GM21717 (cell line): ENCODE measurements around the gene MAPKAPK3.

Experiments used
- ATAC-seq: cut with Tn5 transposase; IDR thresholded peaks from one replicate; pipeline ENCODE4 v1.9.1; 2021; ENCODE audit warnings: mild to moderate bottlenecking, moderate library complexity; ENCODE audit not compliant: unreplicated experiment

The MAPKAPK3 gene

DNA sequence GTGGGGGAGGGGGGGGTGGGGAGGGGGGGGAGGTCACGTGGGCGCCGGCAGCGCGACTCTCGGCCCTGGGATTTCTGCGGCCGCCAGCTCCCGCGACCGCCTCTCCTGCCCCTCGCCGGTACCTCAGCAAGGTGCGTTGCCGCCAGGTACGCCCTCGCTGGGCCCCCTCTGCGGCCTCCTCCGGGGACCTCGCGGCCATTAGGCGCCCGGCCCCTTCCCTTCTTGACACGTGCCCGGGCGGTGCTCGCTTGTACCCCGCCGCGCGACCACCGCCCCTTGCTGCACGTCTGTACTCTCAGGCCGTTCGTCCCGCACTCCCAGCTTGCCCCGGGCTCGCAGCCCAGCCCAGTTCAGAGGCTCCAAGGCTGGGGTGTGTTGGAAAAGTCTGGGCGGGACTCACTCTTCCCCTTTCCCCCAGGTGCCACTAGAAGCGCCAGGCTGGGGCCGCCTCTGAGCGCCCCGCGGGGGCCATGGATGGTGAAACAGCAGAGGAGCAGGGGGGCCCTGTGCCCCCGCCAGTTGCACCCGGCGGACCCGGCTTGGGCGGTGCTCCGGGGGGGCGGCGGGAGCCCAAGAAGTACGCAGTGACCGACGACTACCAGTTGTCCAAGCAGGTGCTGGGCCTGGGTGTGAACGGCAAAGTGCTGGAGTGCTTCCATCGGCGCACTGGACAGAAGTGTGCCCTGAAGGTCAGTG is at the start of gene MAPKAPK3:
MAPKAPK3 (plus strand) TSS at position 56 of the 696 bp plus-strand sequence; CDS start at position 471, 415 bp downstream.
- ATAC-seq = peak; percentile 5

DNA sequence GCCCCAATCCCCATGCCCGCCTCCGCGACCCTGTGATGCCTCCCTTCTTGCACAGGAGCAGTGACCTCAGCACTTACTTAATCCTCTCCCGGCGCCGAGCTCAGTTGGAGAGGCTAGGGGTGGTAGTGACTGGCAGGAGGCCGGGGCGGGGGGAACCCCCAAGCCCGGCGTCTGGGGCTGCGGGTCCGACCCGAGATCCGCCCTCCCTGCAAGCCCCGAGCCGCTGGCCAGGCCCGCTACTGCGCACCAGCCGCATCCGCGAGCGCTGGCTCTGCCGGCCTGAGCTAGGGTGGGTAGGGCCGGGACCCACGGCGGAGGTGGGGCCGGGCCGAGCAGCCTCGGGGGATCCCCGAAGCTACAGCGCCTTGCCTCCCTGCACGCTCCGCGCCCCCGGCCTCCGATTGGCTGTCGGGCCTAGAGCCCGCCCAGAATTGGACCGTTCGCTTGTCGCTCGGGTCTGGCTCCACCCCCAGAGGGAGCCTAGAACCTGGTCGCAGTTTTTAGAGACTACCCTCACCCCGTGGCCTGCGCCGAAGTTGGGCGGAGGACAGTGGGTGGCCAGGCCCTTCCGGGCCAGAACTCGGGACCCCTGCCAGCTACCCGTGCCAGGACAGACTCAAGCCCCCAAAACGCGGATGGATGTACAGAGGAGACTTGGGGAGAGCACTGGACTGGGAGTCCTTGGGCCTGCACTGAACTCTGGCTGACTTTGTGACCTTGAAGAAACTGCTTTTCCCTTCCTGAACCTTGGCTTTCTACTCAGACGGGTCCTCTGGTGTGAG is 49.4 kb upstream of the MAPKAPK3 start, which contains the start of gene C3orf18:
C3orf18 (minus strand) TSS at position 362 of the 782 bp plus-strand sequence. CDS start 2,048 bp downstream, outside the sequence.
- ATAC-seq = peak; percentile 73

- ATAC-seq = peak; percentile 64
Measured at GRCh38 chr3:50568947-50569749, 47.8 kb upstream of the MAPKAPK3 start, which contains the start of gene HEMK1. Gene HEMK1, plus strand, starts transcription at chr3:50569522. Its CDS starts 1,583 bp downstream, at chr3:50571105.

DNA sequence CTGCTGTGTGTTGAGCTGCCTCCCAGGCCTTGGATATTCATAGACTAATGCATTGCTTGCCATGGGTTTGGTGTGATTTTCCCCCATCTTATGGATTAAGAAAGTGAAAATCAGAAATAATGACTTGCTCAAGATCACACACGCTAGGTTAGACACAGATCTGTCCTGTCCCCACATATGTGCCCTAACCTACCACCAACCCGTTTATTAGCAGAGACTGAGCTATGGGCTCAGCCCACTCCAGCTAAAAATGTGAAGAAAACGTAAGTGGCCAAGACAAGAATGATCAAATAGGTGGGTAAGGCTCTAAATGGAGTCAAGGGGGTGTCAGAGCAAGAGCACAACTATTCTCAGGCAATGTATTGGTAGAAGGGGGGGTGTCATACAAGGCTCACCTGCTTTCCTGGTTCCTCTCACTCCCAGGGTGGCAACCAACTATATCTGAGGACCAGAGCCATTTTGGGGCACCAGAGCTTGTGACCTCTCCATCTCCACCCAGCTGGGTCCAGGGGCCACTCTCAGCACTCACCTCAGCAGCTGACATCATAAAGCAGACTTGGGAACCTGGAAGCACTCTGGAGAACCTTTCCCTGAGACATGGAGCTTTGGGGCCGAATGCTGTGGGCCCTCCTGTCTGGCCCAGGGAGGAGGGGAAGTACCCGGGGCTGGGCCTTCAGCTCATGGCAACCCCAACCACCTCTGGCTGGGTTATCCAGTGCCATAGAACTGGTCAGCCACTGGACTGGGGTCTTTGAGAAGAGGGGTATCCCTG is 46.3 kb upstream of the MAPKAPK3 start:
- no peak for ATAC-seq

DNA sequence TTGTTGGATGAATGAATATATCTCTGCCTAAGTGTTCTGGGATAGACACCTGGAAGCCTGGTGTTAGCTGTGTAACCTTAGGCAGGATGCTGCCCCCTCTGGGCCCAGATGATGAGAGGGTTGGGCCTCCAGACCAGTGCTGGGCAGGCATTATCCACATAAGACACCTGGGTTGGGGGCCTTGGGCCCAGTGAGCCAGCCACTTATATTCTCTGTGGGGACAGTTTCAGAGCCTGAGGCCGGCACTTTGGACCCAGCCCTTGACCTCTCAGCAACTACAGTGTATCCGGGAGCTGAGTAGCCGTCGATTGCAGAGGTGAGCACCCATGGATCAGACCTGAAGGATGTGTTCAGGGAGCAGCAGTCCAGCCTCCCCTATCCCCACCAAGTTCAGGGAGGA is 45.5 kb upstream of the MAPKAPK3 start:
- no peak for ATAC-seq

GRCh38 chr3:50572158-50572557 is 44.8 kb upstream of the MAPKAPK3 start:
- no peak for ATAC-seq

- ATAC-seq = no peak
Measured at GRCh38 chr3:50572801-50573371, 44.1 kb upstream of the MAPKAPK3 start.

GRCh38 chr3:50573566-50574443 is 43.1 kb upstream of the MAPKAPK3 start:
- no peak for ATAC-seq

- ATAC-seq = no peak
Measured at GRCh38 chr3:50574444-50574831, 42.5 kb upstream of the MAPKAPK3 start.

DNA sequence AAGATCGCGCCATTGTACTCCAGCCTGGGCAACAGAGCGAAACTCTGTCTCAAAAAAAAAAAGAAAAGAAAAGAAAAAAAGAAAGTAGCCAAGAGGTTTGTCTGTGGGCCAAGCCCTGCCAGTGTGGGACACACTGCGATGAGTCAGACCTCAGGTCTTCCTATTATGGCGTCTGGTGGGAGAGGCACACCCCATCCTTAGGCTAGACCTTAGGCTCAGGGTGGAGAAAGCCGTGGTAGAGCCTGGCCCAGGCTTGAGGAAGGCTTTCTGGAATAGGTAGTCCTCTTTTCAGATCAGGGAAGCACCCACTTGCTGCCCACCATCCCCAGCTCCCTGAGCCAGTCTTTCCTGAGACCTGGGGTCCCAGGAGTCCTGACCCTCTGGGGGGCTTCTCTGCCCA is 41.6 kb upstream of the MAPKAPK3 start:
- no peak for ATAC-seq

DNA sequence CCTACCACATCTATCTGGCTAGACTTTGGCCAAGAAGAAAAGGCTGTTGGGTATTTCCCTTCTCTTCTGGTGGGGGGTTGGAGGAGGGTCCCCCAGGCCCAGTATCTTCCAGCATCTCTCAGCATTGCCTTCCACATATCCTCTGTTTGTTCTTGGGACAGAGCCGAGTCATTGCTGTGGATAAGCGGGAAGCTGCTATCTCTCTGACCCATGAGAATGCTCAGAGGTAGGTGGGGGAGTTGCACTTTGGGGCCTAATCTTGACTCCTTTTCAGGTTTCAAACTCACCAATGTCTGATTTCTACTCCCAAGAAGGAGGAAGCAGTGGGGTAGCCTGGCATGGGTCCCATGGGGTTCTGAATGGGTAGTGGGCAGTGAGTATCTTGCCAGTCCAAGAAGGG is 39.6 kb upstream of the MAPKAPK3 start:
- no peak for ATAC-seq

GRCh38 chr3:50580683-50581458 is 36.1 kb upstream of the MAPKAPK3 start:
- ATAC-seq = no peak

DNA sequence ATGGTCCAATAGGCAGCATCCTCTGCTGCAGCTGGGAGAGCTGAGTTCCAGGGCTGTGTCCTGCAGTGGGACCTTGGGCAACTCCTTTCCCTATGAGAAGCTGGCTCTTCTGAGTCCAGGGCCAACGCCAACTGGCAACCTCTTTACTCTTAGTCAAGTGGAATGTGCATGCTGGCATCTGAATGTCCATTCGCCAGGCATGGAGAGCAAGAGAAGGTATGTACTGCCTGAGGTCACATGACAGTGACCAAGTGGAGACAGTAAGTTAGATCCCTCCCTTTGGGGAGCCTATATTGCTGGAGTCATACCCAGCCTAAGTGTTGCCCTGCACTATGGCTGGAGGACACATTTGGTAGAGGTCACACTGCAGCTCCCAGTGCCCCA is 35.5 kb upstream of the MAPKAPK3 start:
- no peak for ATAC-seq

- no peak for ATAC-seq
Measured at GRCh38 chr3:50582083-50582482, 34.9 kb upstream of the MAPKAPK3 start.

DNA sequence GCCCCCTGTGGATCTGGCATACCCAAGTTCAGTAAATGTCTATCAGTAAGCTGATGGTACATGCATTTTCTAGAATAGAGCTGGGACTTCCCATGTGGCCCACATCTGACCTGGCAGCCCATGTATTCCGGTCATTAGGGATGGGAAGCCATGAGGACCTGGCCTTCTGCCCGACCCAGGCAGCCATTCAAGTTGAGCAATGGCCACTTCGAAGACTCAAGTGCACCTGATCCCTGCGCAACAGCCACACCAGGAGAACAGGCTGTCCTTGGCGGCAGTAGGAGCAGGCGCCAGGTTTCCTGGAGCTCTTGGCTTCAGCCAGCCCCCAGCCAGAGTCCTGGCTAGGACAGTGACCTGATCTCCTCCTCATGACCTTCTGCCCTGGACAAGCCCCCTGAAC is 33.1 kb upstream of the MAPKAPK3 start:
- ATAC-seq = no peak

DNA sequence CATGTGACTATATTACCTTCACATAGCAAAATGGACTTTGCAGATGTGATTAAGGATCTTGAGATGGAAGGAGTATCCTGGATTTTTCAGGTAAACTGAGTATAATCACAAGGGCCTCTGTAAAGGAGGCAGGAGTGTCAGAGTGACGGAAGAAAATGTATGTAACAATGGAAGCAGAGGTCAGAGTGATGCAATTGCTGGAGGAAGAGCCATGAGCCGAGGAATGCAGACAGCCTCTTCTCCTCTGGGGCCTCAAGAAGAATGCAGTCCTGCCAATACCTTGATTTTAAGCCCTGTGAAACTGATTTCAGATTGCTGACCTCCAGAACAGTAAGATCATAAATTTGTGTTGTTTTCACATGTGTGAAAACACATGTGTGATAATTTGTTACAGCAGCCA is 32.6 kb upstream of the MAPKAPK3 start:
- ATAC-seq = no peak

- ATAC-seq = no peak
Measured at GRCh38 chr3:50585919-50586762, 30.8 kb upstream of the MAPKAPK3 start.

- no peak for ATAC-seq
Measured at GRCh38 chr3:50586763-50587070, 30.2 kb upstream of the MAPKAPK3 start.
